NK-92 treated with Interleukin-12 subunit alpha and Interleukin-12 subunit beta, amount 100 ng/mL, for 24 hours (cell line): ENCODE measurements around the gene CDCP2.
"Not testable (repeated sequence)": the region's sequence is repeated elsewhere in the genome, so short reads cannot be mapped to it uniquely, and the experiment has no call there.

Experiments used
- DNase-seq: peaks from one replicate; lab custom pipeline; 2025; lab: John Stamatoyannopoulos, UW

CDCP2 gene

DNA sequence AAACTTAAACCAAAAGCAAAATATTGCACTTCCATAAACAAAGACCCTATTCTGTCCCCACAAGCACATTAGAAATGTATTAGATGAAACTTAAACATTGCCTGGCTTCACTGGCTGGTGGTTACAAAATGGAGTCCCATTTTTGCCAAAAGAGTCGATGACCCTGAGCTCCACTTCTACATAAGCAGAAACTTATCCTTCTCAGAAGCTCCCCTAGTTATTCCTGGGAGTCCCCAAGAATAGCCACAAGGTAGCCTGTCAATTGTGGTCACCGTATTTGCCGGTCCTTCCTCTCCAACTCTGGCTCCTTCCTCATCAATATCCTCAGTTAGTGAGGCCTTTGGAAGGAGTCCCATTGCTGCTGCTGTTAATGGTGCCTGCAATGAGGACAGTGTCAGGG lies 37.3 kb downstream of the CDCP2 start:
- no peak for DNase-seq

DNA sequence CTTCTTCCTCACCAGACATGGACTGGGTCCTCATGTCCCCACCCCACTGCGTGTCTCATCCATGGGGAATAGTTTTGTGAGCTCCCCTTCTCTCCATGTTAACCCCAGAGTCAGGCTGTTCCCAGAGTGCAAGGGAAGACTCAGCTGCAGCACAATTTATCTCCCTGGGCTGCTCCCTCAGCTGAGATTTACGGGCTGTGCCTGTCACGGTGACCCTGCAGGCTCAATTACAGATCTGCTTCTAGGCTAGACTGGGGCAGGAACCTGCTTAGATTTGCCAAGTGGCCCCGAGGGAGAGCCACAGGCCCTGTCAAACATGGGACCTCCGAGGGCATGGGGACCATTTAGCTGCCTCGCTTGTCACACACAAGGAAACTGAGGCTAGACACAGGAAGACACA lies 37.8 kb downstream of the CDCP2 start:
- DNase-seq = no peak

DNA sequence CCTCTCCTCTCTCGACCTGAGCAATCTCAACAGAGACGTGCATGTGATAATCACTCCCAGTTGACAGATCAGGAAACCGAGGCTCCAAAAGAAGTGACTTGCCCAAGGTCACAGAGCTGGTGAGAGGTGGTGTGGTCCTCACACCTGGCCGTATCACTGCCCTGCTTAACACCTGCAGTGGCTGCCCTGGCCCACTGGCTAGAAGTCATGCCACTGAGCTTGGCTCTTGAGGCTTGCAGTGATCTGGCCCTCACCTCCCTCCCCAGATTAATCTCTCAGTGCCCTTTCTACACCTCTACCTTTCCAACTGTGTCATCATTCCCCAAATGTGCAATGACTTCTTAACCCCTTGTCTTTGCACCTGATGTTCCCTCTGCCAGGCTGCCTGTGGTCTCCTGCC lies 38.8 kb downstream of the CDCP2 start:
- DNase-seq = no peak

DNA sequence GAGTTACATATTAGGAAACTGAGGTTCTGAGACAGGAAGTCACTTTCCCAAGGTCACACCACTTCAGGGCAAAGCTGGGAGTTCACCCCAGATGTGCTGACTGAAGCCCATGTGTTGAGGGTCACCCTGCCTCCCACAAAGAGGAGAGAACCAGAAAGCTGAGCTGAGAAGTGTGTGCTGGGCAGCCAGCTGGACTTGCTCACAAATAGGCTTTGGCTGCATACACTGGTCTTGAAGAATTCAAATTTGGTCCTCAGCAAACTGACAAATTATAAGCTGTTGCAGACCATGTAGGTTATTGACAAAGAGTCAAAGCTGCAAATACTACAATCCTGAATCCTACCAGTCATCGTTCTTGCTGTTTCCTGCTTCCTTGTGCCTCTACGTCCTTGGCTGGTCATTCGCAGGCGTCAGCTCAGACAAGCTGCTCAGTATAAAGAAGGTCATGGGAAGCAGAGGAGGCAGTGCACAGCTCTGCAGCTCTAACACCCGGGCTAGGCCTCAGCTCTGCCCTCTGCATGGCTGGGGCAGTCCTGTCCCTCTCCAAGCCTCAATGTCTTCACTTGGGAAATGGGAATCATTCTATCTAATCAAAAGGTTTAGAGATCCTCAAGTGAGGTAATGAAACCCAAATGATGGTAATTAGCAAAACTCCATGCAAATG lies 40.0 kb downstream of the CDCP2 start:
- DNase-seq = no peak

DNA sequence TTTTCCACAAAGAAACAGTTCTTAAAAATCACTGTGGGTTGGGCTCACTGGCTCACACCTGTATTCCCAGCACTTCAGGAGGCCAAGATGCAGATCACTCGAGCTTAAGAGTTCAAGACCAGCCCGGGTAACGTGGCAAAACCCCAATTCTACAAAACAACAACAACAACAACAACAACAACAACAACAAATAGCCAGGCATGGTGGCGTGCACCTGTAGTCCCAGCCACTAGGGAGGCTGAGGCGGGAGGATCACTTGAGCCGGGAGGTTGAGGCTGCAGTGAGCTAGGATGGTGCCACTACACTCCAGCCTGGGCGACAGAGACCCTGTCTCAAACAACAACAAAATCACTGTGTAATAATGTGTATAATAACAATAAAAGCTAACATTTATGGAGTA lies 40.8 kb downstream of the CDCP2 start:
- no peak for DNase-seq

DNA sequence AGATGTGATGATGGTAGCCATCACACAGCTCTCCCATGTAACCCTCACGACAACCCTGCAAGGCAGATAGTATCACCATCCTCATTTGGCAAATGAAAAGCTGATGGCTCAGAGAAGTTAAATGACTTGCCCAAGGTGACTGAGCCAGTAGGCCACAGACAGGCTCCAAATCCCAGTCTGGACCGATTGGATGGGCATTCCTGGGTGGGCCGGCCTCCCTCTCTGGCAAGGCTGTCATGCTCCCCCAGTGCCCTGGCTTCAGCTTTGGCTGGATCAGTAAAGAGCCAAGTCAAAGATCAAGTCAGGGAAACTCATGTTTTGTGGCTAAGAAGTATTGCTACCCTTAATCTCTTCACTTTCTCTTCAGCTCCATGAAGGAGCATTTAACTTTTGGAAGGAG lies 41.2 kb downstream of the CDCP2 start:
- no peak for DNase-seq

DNA sequence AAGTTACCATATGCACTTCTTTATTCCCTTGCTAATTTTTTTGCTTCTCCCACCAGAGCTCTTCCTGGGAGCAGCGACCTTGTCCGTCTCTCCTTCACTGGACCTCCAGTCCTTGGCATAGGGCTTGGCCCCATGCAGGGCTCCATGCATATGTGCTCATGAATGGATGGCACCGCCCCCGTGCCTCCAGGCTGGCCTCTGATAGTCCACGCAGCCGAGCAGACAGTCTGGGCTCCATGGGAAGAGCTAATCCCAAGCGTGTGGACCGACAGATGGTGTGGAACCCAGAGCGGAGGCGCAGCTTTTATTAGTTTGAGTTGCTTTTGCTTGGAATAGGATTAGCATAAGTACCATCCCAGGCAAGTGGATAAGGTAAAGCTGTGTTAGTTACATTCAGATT lies 41.8 kb downstream of the CDCP2 start:
- no peak for DNase-seq

DNA sequence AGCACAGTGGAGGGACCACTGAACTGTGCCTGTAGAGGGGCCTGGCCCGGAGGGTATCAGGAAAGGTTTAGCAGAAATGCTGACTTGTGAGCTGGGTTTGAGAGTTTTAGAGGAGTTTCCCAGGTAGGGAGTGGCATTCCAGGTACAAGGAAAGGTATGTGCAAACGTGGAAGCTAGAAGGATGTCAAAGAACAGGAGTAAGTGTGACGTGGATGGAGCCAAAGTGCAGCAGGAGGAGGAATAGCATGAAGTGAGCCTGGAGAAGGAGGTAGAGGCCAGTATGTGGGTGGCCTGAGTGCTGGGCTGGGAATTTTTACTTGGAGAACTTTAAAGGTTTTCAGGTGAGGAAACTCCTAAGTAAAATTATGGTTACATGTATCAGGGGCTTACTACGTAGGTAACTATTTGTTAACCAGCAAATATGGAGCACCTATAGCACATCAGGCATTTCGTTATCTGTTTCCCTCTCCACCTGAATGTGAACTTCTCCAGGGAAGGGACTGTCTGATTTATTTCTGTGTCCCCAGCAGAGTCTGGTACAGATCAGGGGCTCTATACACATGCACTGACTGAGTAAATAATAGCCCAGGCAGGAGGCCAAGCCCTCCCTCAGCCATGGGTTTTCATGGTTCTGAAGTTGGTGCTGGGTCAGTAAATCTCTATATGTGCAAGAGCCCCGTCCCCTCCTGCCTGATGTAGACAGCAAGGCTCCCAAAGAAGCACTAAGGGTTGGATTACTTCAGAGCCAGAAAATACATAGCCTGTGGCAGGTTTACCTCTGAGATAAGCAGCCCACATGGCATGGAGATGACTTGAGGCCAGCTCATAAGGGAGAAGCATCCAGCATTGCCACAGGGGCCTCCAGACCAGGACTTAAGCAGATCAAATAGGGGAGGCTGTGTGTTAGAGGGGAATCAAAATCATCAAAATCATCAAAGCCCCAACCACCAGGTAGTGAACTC lies 43.4 kb downstream of the CDCP2 start:
- DNase-seq = no peak

DNA sequence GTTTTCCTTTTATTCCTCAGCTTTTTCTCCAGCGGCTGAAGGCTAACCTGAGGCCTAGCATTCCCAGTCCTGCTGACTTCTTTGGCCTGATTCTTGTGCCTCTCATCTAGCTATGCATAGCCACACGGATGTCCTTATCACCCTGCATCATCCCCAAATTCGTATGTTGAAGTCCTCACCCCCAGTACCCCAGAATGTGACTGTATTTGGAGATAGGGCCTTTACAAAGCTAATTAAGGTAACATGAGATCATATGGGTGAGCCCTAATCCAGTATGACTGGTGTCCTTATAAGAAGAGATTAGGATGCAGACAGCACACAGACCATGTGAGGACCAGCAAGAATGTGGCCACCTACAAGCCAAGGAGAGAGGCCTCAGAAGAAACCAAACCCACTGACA lies 44.6 kb downstream of the CDCP2 start:
- DNase-seq = no peak

DNA sequence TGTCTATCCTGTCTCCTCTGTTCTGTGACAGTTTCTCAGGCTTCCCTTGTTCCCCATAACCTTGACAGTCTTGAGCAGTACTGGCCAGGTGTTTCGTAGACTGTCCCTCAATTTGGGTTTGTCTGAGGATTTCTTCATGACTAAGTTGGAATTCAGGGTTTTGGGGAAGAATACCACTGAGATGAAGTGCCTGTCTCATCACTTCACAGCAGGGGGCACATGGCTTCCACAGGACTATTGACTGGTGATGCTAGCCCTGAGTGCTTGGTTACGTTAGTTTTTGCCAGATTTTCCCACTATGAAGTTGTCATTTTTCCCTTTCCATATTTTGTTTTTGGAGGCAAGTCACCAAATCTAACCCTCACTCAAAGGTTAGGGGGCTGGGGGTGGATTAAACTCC lies 45.7 kb downstream of the CDCP2 start:
- no peak for DNase-seq

DNA sequence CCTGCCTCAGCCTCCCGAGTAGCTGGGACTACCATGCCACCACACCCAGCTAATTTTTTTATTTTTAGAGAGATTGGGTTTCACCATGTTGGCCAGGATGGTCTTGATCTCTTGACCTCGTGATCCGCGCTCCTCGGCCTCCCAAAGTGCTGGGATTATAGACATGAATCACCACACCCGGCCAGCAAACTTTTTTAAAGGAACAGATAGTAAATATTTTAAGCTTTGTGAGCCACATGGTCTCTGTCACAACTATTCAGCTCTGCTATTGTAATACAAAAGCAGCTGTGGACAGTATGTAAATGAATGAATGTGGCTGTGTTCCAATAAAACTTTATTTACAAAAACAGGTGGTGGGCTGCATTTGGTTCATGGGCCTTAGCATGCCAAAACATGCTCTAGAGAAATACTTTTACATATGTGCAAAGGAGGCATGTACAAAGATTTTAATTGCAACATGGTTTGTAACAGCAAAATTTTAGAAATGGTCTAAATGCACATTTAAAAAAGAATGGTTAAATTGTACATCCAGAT lies 47.0 kb downstream of the CDCP2 start:
- DNase-seq = no peak

DNA sequence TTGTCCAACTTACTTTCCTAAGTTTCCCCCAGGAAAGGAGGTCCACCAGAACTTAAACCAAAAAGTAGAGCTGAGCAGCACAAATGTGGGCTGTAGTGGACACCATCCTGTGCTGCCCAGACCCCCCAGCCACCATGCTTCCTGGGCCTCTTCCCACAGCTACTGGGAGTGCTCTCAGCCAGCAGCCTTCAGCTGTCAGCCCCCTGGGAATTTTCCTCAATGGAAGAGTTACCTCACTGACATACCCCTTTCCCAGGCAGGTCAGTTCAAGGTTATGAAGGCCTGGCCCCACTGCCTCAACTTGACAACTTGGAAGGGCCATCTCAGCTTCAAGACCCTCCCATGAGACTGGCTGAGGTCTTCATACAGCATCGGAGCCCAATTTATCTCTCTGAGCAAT lies 47.7 kb downstream of the CDCP2 start:
- no peak for DNase-seq

DNA sequence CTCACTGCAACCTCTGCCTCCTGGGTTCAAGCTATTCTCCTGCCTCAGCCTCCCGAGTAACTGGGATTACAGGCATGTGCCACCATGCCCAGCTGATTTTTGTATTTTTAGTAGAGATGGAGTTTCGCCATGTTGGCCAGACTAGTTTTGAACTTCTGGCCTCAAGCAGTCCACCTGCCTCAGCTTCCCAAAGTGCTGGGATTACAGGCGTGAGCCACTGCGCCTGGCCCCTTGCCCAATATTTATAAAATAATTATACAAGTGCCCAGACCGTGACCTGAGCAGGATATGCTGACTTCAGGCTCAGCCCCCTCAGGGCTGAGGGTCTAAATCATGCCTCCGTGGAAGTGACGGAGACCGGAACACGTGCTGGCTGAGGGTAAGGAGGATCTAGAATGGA lies 48.2 kb downstream of the CDCP2 start:
- not testable (repeated sequence) for DNase-seq

DNA sequence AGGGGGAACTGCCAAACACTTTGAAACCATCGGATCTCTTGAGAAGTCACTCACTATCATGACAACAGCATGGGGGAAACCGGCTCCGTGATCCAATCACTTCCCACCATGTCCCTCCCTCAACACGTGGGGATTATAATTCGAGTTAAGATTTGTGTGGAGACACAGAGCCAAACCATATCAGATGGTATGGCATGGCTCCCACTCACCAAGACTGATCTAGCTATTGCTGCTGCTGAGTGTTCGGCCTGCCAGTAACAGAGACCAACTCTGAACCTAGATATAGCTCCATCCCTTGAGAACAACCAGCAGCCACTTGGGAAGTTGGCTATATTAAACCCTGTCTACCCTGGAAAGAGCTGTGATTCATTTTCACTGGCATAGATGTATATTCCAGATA lies 49.4 kb downstream of the CDCP2 start:
- DNase-seq = no peak

DNA sequence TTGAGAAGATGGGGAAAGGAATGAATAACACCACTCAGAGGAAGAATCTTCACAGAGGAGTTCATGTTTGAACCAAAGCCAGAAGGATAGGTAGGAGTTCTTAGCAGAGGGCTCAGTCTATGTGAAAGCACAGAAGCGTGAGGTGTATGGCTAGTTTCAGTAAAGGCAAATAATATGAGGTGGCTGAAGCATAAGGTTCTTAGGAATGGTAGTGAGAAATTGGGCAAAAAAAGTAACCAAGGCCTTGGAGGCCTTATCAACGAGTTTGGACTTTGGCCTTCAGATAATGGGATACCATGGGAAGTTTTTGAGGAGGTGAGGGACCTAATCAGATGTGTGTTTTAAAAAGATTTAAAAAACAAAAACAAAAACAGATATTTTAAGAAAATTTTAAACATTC lies 52.3 kb downstream of the CDCP2 start:
- no peak for DNase-seq

DNA sequence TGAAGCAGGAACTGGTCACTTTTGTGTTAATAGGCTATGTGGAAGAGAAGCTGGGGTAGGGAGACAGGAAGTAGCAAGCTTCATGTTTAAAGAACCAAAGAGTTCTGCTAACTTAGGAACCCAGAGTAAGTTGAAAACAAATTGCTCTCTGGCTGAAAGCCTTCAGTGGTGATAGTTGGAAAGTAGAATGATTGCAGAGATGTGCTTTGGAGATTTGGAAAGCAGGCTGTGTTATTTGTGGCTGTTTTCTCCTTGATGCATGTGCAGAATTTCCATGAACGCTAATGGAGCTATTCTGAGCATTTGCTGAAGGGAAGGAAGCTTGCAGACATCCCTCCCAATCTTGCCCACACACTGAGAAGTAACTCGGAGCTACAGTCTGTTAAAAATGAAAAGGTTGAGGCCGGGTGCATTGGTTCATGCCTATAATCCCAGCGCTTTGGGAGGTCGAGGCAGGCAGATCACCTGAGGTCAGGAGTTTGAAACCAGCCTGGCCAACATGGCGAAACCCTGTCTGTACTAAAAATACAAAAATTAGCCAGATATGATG lies 53.7 kb downstream of the CDCP2 start:
- no peak for DNase-seq

DNA sequence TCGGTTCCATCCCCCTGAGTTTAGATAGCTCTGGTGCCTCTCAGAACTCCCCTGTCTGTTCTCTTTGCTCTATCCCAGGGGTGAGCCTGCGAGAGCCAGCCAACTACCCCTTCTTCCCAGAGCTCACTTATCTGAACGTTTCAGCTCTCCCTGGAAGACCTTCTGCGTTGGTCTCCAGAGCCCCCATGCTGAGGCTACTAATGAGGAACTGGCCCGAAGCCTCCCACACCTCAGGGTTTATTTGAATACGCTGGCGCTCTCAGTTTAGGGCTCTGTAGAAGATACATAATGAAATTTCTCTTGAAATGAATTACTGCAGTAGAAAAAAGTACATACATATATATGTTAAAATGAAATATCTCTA lies 55.9 kb downstream of the CDCP2 start:
- no peak for DNase-seq

DNA sequence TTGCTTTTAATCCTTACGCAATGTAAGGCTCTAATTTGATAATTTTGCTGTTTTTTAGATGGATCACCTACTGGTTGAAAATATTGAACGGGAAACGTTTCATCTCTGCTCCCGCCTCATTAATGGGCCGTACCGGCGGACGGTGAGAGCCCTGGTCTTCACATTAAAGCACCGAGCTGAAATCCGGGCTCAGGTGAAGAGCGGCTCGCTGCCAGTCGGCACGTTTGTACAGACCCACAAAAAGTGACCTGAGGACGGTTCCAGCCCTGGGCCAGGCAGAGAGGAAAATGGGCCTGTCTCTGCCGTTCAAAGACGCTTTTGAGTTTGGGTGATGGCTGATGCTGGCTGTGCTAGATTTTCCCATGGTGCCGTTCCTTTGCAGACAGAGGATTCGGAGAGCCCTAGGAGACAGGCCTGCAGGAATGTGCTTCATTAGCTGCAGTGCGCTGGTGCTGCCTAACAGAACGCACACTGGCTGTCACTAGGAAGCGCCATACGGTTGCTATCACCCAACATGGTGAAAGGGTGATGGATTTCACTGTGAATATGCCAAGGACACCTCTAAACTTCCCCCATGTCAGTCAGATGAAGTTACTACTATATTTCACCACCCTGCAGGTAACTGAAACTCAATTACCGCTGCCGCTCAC lies 56.4 kb downstream of the CDCP2 start:
- DNase-seq = no peak

DNA sequence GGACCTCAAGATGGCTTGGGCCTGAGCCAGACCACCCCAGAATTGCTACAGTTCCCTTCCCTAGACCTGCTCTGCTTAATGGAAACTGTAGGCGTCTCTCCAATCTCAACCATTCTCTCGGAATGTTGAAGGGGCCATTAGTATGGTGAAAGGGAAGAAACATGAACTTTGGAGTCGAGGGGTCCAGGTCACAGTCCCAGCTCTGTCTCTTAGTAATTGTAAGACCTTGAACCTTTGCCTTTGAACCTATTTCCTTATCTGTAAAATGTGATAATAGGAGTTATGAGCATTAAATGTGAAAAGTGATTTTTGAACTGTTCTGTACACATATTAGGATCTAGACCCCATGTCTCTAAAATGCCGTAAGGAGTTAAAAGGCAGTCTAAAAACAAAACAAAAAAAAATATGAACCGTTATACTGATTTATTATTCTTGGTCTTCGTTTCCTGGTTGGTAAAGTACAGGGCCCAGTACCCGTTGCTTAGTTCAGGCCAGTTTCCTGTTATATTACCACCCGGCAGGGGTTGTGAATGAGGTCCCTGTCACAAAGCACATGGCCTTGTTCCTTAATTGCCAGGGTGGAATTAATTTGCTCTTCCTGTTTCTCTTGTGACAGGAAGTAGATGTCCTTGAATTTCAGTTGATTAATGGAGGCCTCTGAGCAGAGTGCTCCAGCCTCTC lies 57.1 kb downstream of the CDCP2 start:
- no peak for DNase-seq

DNA sequence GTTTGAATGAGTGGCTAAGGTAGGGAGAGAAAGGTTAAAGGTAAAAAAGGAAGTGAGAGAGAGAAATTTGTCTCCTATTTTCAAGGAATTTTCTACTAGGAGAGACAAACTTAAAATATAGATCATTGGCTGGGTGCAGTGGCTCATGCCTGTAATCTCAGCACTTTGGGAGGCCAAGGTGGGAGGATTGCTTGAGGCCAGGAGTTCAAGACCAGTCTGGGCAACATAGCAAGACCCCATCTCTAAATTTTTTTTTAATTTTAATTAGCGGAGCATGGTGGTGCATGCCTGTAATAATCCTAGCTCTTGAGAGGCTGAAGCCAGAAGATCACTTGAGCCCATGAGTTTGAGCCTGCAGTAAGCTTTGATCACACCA lies 58.1 kb downstream of the CDCP2 start:
- DNase-seq = not testable (repeated sequence)

DNA sequence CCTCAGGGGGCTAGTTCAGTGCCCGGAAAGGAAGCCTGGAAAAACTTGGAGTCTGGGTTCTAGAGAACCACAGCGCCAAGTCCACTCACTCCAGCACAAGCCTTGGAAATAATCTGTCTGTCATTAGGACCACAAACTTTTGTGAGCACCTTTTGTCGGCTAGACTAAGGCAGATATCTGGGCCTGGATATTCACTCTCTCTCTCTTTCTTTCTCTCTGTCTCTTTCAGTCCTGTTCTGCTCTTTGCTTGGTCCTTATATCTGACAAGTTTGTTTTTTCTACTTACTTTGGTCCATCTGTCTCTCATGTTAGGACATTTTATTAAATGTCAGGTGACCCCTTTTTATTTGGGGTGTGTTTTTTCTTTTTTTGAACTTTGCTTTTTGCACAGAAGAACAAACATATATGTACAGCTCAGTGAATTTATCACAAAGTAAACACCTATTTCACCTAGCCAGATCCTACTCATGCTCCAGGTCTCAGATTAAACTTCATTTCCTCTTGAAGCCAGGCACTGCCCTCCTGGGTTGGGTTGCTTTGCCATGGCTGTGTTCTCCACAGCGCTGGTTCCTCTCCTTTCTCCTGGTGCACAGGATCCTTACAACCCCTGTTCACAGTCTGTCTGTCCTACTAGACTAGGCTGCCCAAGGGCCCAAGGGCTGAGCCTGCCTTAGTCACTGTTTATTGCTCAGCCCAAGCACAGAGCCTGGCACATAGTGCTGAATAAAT lies 58.6 kb downstream of the CDCP2 start:
- no peak for DNase-seq
